NCI-H2196 treated with DMSO at 0.1 percent for 48 hours (cell line): ENCODE data around the gene NOX3.
"Not testable (repeated sequence)": the region's sequence is repeated elsewhere in the genome, so short reads cannot be mapped to it uniquely, and the experiment has no call there.

Experiments used
- DNase-seq: peaks from one replicate; lab custom pipeline; 2025; ENCODE audit not compliant: unreplicated experiment; lab: John Stamatoyannopoulos, UW

Gene NOX3

GRCh38 chr6:155375801-155376200, 79.8 kb downstream of the NOX3 start:
- no peak for DNase-seq

- no peak for DNase-seq
Observed at GRCh38 chr6:155374681-155375080, 81.0 kb downstream of the NOX3 start.

GRCh38 chr6:155373276-155373675, 82.4 kb downstream of the NOX3 start:
- DNase-seq, result no peak

GRCh38 chr6:155372256-155372655, 83.4 kb downstream of the NOX3 start:
- no peak for DNase-seq

- DNase-seq, result no peak
Observed at GRCh38 chr6:155371230-155371629, 84.4 kb downstream of the NOX3 start.

- DNase-seq, result no peak
Observed at GRCh38 chr6:155366325-155366724, 89.3 kb downstream of the NOX3 start.

- DNase-seq, result no peak
Observed at GRCh38 chr6:155364844-155365437, 90.7 kb downstream of the NOX3 start.

- DNase-seq, result not testable (repeated sequence)
Observed at GRCh38 chr6:155364021-155364420, 91.6 kb downstream of the NOX3 start.

- not testable (repeated sequence) for DNase-seq
Observed at GRCh38 chr6:155362968-155363632, 92.5 kb downstream of the NOX3 start.

GRCh38 chr6:155354167-155354566, 101.5 kb downstream of the NOX3 start:
- DNase-seq, result no peak

- no peak for DNase-seq
Observed at GRCh38 chr6:155352811-155353210, 102.8 kb downstream of the NOX3 start.

- DNase-seq, result no peak
Observed at GRCh38 chr6:155352130-155352420, 103.6 kb downstream of the NOX3 start.

- DNase-seq, result no peak
Observed at GRCh38 chr6:155351273-155352129, 104.1 kb downstream of the NOX3 start.

GRCh38 chr6:155349956-155350355, 105.7 kb downstream of the NOX3 start:
- DNase-seq, result no peak

GRCh38 chr6:155349129-155349528, 106.5 kb downstream of the NOX3 start:
- no peak for DNase-seq

GRCh38 chr6:155347800-155348199, 107.8 kb downstream of the NOX3 start:
- DNase-seq, result no peak

- DNase-seq, result no peak
Observed at GRCh38 chr6:155346957-155347356, 108.7 kb downstream of the NOX3 start.
